ENCODE results near the gene FGF3. TPM values are rescaled to one million over a fixed set of nuclear protein-coding genes. Genes with fewer than 3 reads are reported as not detected.

FGF3 gene
- not detected in 2 replicates for total RNA-seq

GRCh38 chr11:69818603-69819441 lies at the start of gene FGF3:
FGF3 (minus strand) TSS chr11:69819416; CDS start chr11:69818933, 483 bp downstream.
- peaks cover 83% of the 10 kb centered on the region for H3K27me3 ChIP-seq (ENCODE audit: control insufficient read depth, insufficient read depth, low read length)
- no peak within 1 kb of the TSS for H3K4me3 ChIP-seq (ENCODE audit: low read depth, low read length)
- TF ChIP-seq CTCF (IDR thresholded peaks at IDR 0.05; ENCODE audit: insufficient read depth, low read length, poor library complexity, severe bottlenecking) = no peak
- no peaks in the 10 kb centered on the region for H3K36me3 ChIP-seq (ENCODE audit: control insufficient read depth, insufficient read depth, low read length)
- DNase-seq (ENCODE audit: low read depth) = no peak

GRCh38 chr11:69868871-69869270 lies 49.7 kb upstream of the FGF3 start:
- peaks cover 11% of the 10 kb centered on the region for H3K27me3 ChIP-seq (ENCODE audit: control insufficient read depth, insufficient read depth, low read length)
- H3K36me3 ChIP-seq (ENCODE audit: control insufficient read depth, insufficient read depth, low read length) = no peaks in the 10 kb centered on the region
- no peak for DNase-seq (ENCODE audit: low read depth)
- no peak for TF ChIP-seq CTCF (IDR thresholded peaks at IDR 0.05; ENCODE audit: insufficient read depth, low read length, poor library complexity, severe bottlenecking)
- no peak overlapping the region for H3K4me3 ChIP-seq (ENCODE audit: low read depth, low read length)

GRCh38 chr11:69868006-69868810 lies 49.0 kb upstream of the FGF3 start:
- no peak overlapping the region for H3K4me3 ChIP-seq (ENCODE audit: low read depth, low read length)
- DNase-seq (ENCODE audit: low read depth) = no peak
- no peak for TF ChIP-seq CTCF (IDR thresholded peaks at IDR 0.05; ENCODE audit: insufficient read depth, low read length, poor library complexity, severe bottlenecking)
- H3K36me3 ChIP-seq (ENCODE audit: control insufficient read depth, insufficient read depth, low read length) = no peaks in the 10 kb centered on the region
- H3K27me3 ChIP-seq (ENCODE audit: control insufficient read depth, insufficient read depth, low read length) = peaks cover 6% of the 10 kb centered on the region

- no peak for TF ChIP-seq CTCF (IDR thresholded peaks at IDR 0.05; ENCODE audit: insufficient read depth, low read length, poor library complexity, severe bottlenecking)
- Histone ChIP-seq H3K27me3 (ENCODE audit: control insufficient read depth, insufficient read depth, low read length) (peaks cover 6% of the 10 kb centered on the region), H3K4me3 (ENCODE audit: low read depth, low read length) (no peak overlapping the region), H3K36me3 (ENCODE audit: control insufficient read depth, insufficient read depth, low read length) (no peaks in the 10 kb centered on the region)
- DNase-seq (ENCODE audit: low read depth) = peak; percentile 18
Measured at GRCh38 chr11:69867076-69868005, 48.1 kb upstream of the FGF3 start.

GRCh38 chr11:69866648-69867047 lies 47.4 kb upstream of the FGF3 start:
- no peak overlapping the region for H3K4me3 ChIP-seq (ENCODE audit: low read depth, low read length)
- DNase-seq (ENCODE audit: low read depth) = no peak
- no peak for TF ChIP-seq CTCF (IDR thresholded peaks at IDR 0.05; ENCODE audit: insufficient read depth, low read length, poor library complexity, severe bottlenecking)
- H3K27me3 ChIP-seq (ENCODE audit: control insufficient read depth, insufficient read depth, low read length) = peaks cover 6% of the 10 kb centered on the region
- no peaks in the 10 kb centered on the region for H3K36me3 ChIP-seq (ENCODE audit: control insufficient read depth, insufficient read depth, low read length)

All from kidney epithelial cell (primary cell).